GM12878 (cell line): Measurements from ENCODE around the gene VPS18. TPM values are rescaled to one million over a fixed set of nuclear protein-coding genes. Genes with fewer than 3 reads are reported as not detected.

Experiments used
- ATAC-seq: fragments of 200-7000 bp; cut with Tn5 transposase; 3 replicates; pipeline ENCODE4 v1.9.1; 2020; ENCODE audit warnings: mild to moderate bottlenecking, moderate library complexity
- BruUV-seq: library from RNA; stranded (reverse); fragments of 400-500 nt; replicated peaks from 2 replicates; lab custom pipeline; 2021; lab: Mats Ljungman, UMichigan
- CTCF ChIA-PET: fragments of 300-600 bp; sonication (Branson Sonifier 250); formaldehyde crosslinking; extraction: SDS; loops from one replicate; lab custom pipeline; 2021; ENCODE audit warnings: inconsistent platforms; lab: Yijun Ruan, JAX
- POLR2A ChIA-PET: fragments of 350-600 bp; formaldehyde crosslinking; extraction: SDS; loops from one replicate; lab custom pipeline; 2021; ENCODE audit warnings: inconsistent platforms; lab: Charles Lee
- RAD21 ChIA-PET: fragments of 300-600 bp; sonication (Branson Sonifier 250); formaldehyde crosslinking; loops from one replicate; lab custom pipeline; 2023; ENCODE audit warnings: antibody characterized with exemption; ENCODE audit not compliant: unreplicated experiment; lab: Charles Lee
- SMC1A ChIA-PET: fragments of 300-600 bp; sonication (Branson Sonifier 250); formaldehyde crosslinking; loops from one replicate; lab custom pipeline; 2023; ENCODE audit not compliant: unreplicated experiment, uncharacterized antibody; lab: Charles Lee
- DNase-seq: peaks from one replicate; pipeline ENCODE4 v3.0.0-alpha.2; 2011; ENCODE audit warnings: low read depth, low spot score
- FAIRE-seq: peaks from 3 replicates; lab custom pipeline; 2011; peaks lifted over from hg19 to GRCh38; lab: Jason Lieb, UNC
- H2AFZ ChIP-seq: 2 replicates; pipeline ENCODE4 v1.6.0; 2011; ENCODE audit warnings: low read depth, low read length, control low read depth; ENCODE audit not compliant: control insufficient read depth
- H3K27ac ChIP-seq: 2 replicates; pipeline ENCODE4 v1.5.1; 2011; ENCODE audit warnings: control low read depth; ENCODE audit not compliant: control insufficient read depth, insufficient read depth
- H3K27me3 ChIP-seq, 2 experiments: replicated peaks in 1 of 2; 2 replicates each; pipeline versions ENCODE4 v1.6.0 to v1.6.1; 2011; ENCODE audit warnings: low read length in 1 of 2; ENCODE audit not compliant: control insufficient read depth in 2 of 2, insufficient read depth in 2 of 2
- H3K36me3 ChIP-seq, 2 experiments: 2 replicates each; pipeline ENCODE4 v1.5.1; 2011; ENCODE audit warnings: low read length in 1 of 2; ENCODE audit not compliant: control insufficient read depth in 2 of 2, insufficient read depth in 2 of 2
- H3K4me1 ChIP-seq: 2 replicates; pipeline ENCODE4 v1.6.1; 2011; ENCODE audit warnings: mild to moderate bottlenecking, low read length, moderate library complexity, mixed read lengths; ENCODE audit not compliant: control insufficient read depth, insufficient read depth
- H3K4me2 ChIP-seq: 2 replicates; pipeline ENCODE4 v1.6.0; 2011; ENCODE audit warnings: control low read depth; ENCODE audit not compliant: control insufficient read depth, insufficient read depth
- H3K4me3 ChIP-seq: fragments of 200-600 bp; sonication (generic); 2 replicates; pipeline ENCODE4 v1.5.1; 2016
- H3K79me2 ChIP-seq: 2 replicates; pipeline ENCODE4 v1.6.0; 2011; ENCODE audit warnings: low read length; ENCODE audit not compliant: control insufficient read depth, insufficient read depth
- H3K9ac ChIP-seq: 2 replicates; pipeline ENCODE4 v1.8.0; 2011; ENCODE audit warnings: low read length, control low read depth, mixed read lengths; ENCODE audit not compliant: control insufficient read depth, insufficient read depth
- H3K9me3 ChIP-seq: replicated peaks from 3 replicates; pipeline ENCODE4 v1.5.1; 2011; ENCODE audit warnings: mild to moderate bottlenecking, low read length; ENCODE audit not compliant: control insufficient read depth, insufficient read depth
- H4K20me1 ChIP-seq: 2 replicates; pipeline ENCODE4 v1.6.0; 2011; ENCODE audit not compliant: control insufficient read depth, insufficient read depth
- BACH1 ChIP-seq: fragments of 450-650 bp; IDR thresholded peaks from 2 replicates; pipeline ENCODE4 v1.6.1; 2017; ENCODE audit warnings: mild to moderate bottlenecking, borderline replicate concordance
- BMI1 ChIP-seq: fragments of 450-650 bp; IDR thresholded peaks from 2 replicates; pipeline ENCODE4 v1.6.1; 2016; ENCODE audit warnings: mild to moderate bottlenecking, moderate library complexity, borderline replicate concordance
- EP300 ChIP-seq, 2 experiments: fragments of 150-350 bp in 1 of 2; IDR thresholded peaks; 2 replicates each; pipeline ENCODE4 v1.6.1; 2011 to 2012; ENCODE audit warnings: low read depth in 2 of 2, low read length in 2 of 2, borderline replicate concordance in 1 of 2, improper control_type of control experiment in 1 of 2, inconsistent platforms in 1 of 2; ENCODE audit not compliant: control insufficient read depth in 1 of 2
- HCFC1 ChIP-seq: fragments of 150-350 bp; IDR thresholded peaks from 2 replicates; pipeline ENCODE4 v1.6.1; 2014; ENCODE audit warnings: low read length
- NFYA ChIP-seq: IDR thresholded peaks from 2 replicates; pipeline ENCODE4 v1.6.1; 2011; ENCODE audit warnings: low read depth, mild to moderate bottlenecking, low read length, improper control_type of control experiment, borderline replicate concordance
- NR2C1 ChIP-seq: fragments of 450-650 bp; IDR thresholded peaks from 2 replicates; pipeline ENCODE4 v1.6.1; 2017; ENCODE audit warnings: antibody characterized with exemption, mild to moderate bottlenecking, moderate library complexity
- NR2C2 ChIP-seq: IDR thresholded peaks from 2 replicates; pipeline ENCODE4 v1.6.1; 2011; ENCODE audit warnings: borderline replicate concordance, low read depth; ENCODE audit not compliant: control insufficient read depth, insufficient read length
- NR2F1 ChIP-seq: fragments of 450-650 bp; conservative IDR thresholded peaks from 2 replicates; pipeline ENCODE4 v1.6.1; 2017; ENCODE audit warnings: mild to moderate bottlenecking
- STAT1 ChIP-seq: fragments of 450-650 bp; conservative IDR thresholded peaks from 2 replicates; pipeline ENCODE4 v1.6.1; 2014; ENCODE audit warnings: antibody characterized with exemption, mild to moderate bottlenecking
- WGBS: methylation state at CpG from one replicate; pipeline ENCODE4 v1.1.6; 2016; ENCODE audit warnings: low lambda C conversion rate; ENCODE audit not compliant: insufficient replicate concordance, insufficient coverage; ENCODE audit errors: missing lambda C conversion rate; 5-methylcytosine and 5-hydroxymethylcytosine counted together
- in situ Hi-C: fragments of 300-500 bp; cut with MboI; formaldehyde crosslinking; loops from 9 replicates; pipeline ENCODE4 v1.14.3; 2018; ENCODE audit warnings: mixed read lengths
- intact Hi-C: fragments of 100-400 bp; cut with micrococcal nuclease; formaldehyde crosslinking; loops from one replicate; pipeline ENCODE4 v1.14.2; 2022; ENCODE audit not compliant: unreplicated experiment
- polyA plus RNA-seq, 11 experiments: library from polyadenylated mRNA; depleted of rRNA in 4 of 11; unstranded in 6 of 11; stranded (reverse) in 5 of 11; fragments of >200 nt; fragmentation: Nextera tagmentation in 4 of 11; fragmentation: Illumina TruSeq in 1 of 11; extraction: Ambion mirVana in 4 of 11; extraction: Trizol in 1 of 11; gene quantifications; 1 replicate in 1 of 11; 2 replicates in 10 of 11; pipeline versions ENCODE4 v1.2.1 to v1.2.3, GENCODE V29; 2011 to 2016; ENCODE audit warnings: inconsistent platforms in 2 of 11, missing spikeins in 2 of 11, low read depth in 1 of 11
- total RNA-seq, 4 experiments: library from RNA; depleted of rRNA in 3 of 4; stranded (reverse); fragments of >200 nt in 3 of 4; fragmentation: Illumina TruSeq in 1 of 4; extraction: Trizol in 1 of 4; gene quantifications; 2 replicates each; pipeline versions ENCODE4 v1.2.1 to v1.2.3, GENCODE V29; 2013 to 2021
- TF ChIP-seq, protein P1 (sequence below): fragments of 450-650 bp; IDR thresholded peaks from 2 replicates; pipeline ENCODE4 v1.6.1; 2017; ENCODE audit warnings: low read depth, mild to moderate bottlenecking, moderate library complexity

Gene VPS18
- total and polyA plus RNA-seq, 10 of the 15 experiments (the other 5 are each of a cell fraction or from before 2014, with no cell fraction given): 0.71 to 20.4 (median 10.6) TPM

DNA sequence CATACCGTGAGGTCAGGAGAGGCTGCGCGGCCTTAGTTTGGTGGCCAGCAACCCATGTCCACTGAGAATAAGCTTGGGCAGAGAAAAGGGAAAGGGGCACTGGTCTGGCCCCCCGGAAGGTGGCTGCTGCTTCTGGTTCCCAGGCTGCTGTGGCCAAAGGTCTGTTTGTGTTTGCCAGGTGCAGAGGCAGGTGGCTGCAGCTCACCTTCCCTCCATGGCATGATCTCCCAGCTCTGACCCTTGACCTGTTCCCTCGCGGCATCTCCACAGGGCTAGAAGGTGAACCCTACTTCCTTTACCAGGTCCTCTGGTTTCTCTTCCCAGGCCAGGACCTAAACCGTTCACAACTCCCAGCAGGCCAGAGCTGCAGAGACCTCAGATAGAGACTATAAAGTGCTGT is 13.8 kb downstream of the VPS18 start (continued):
- TF ChIP-seq, protein P1, sequence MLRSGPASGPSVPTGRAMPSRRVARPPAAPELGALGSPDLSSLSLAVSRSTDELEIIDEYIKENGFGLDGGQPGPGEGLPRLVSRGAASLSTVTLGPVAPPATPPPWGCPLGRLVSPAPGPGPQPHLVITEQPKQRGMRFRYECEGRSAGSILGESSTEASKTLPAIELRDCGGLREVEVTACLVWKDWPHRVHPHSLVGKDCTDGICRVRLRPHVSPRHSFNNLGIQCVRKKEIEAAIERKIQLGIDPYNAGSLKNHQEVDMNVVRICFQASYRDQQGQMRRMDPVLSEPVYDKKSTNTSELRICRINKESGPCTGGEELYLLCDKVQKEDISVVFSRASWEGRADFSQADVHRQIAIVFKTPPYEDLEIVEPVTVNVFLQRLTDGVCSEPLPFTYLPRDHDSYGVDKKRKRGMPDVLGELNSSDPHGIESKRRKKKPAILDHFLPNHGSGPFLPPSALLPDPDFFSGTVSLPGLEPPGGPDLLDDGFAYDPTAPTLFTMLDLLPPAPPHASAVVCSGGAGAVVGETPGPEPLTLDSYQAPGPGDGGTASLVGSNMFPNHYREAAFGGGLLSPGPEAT: no peak
- TF ChIP-seq HCFC1: no peak
- TF ChIP-seq NFYA: no peak
- TF ChIP-seq STAT1: no peak

DNA sequence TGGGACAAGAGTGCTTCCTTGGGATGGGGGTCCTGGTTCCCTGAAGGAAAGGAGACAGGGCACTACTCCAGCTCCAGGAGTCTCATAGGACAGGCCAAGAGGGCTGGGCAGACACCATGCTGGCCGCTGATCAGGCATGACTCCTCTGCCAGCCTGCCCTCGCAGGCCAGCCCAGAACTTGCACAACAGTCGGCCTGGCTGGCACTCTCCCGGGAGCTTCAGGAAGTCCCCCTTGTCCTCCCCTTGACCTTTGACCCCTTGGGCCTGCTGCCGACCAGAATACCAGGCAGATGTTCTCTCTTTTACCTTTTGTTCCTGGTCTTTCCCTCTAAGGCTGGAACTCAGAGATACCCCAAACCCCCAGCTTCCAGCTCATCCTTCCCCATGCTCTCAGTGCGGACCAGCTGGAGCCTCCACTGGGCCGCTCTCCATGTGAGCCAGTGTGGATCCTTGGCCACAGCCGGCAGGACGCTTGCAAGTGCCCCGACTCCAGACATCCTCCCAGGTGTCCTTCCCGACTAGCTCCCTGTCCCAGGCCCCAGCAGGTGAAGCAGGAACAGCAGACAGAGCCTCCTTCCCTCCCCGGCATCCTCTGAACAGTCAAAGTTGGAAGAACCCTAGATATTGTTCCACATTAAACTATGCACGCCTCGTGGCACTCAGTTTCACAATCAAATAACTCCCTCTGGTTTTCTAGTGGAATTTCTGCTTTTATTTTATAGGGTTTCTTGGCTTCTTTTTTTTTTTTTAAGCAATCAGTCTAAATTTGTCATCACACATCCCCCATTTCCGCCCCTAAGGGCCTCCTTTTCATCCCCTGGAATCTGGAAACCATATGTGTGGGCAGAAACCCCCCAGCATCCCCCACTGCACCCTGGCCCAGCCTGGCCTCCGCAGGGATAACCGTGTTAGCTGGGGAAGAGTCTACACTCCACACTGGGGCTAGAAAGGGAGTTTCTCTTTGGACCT is 15.7 kb downstream of the VPS18 start:
- TF ChIP-seq EP300 (IDR thresholded peaks at IDR 0.05; ENCODE audit: borderline replicate concordance in 1 of 2, control insufficient read depth in 1 of 2, low read depth in 2 of 2, low read length in 2 of 2): no peak
- no peak for TF ChIP-seq BMI1
- no peak for TF ChIP-seq BACH1
- TF ChIP-seq NR2F1: peak; percentile 71
- TF ChIP-seq NR2C2: peak; percentile 24
- TF ChIP-seq NR2C1: peak; percentile 63
- Histone ChIP-seq H3K4me1 (peaks cover 25% of the 10 kb centered on the region), H3K79me2 (no peaks in the 10 kb centered on the region), H3K36me3 (peaks cover 0 to 1% of the 10 kb centered on the region in 2 experiments; a peak in 1 of 4 replicates), H3K9ac (no peak overlapping the region), H3K27me3 (no peaks in the 10 kb centered on the region), H3K4me2 (no peak overlapping the region), H3K27ac (no peak overlapping the region), H3K4me3 (no peak overlapping the region), H2AFZ (no peak overlapping the region), H4K20me1 (no peaks in the 10 kb centered on the region), H3K9me3 (no peaks in the 10 kb centered on the region)
- no peak for FAIRE-seq
- intact Hi-C loops: loop anchor here (5.0 kb wide), 1 partner anchor 32 kb away; no protein-coding TSS in a partner anchor
- POLR2A ChIA-PET: interaction anchor here (0.6 to 1.2 kb wide), 2 partner anchors 38 to 1661 kb away, joined by 3 to 5 read pairs; no protein-coding TSS in a partner anchor
- in situ Hi-C loops: no loop called here
- SMC1A ChIA-PET: interaction anchor here (1.2 to 1.3 kb wide), 2 partner anchors 11 to 112 kb away, joined by 3 to 4 read pairs; no protein-coding TSS in a partner anchor
- BruUV-seq: no TSS peak
- RAD21 ChIA-PET: interaction anchor here (0.6 kb wide), 1 partner anchor 276 kb away, joined by 3 read pairs; no protein-coding TSS in a partner anchor
- CTCF ChIA-PET: interaction anchor here (0.6 to 11.9 kb wide), 9 partner anchors 10 to 276 kb away, joined by 3 to 157 read pairs (median 4); partner anchors contain the start of gene VPS18
- WGBS: 63% methylated on average over 17 of the region's 17 CpGs
- ATAC-seq: no peak
- DNase-seq: no peak
